ENCODE measurements around the gene RASGRF1. TPM values are rescaled to one million over a fixed set of nuclear protein-coding genes. Genes with fewer than 3 reads are reported as not detected.

RASGRF1 gene
- total and polyA plus RNA-seq, 10 donors: 0.50 to 3.4 (median 1.8) TPM

DNA sequence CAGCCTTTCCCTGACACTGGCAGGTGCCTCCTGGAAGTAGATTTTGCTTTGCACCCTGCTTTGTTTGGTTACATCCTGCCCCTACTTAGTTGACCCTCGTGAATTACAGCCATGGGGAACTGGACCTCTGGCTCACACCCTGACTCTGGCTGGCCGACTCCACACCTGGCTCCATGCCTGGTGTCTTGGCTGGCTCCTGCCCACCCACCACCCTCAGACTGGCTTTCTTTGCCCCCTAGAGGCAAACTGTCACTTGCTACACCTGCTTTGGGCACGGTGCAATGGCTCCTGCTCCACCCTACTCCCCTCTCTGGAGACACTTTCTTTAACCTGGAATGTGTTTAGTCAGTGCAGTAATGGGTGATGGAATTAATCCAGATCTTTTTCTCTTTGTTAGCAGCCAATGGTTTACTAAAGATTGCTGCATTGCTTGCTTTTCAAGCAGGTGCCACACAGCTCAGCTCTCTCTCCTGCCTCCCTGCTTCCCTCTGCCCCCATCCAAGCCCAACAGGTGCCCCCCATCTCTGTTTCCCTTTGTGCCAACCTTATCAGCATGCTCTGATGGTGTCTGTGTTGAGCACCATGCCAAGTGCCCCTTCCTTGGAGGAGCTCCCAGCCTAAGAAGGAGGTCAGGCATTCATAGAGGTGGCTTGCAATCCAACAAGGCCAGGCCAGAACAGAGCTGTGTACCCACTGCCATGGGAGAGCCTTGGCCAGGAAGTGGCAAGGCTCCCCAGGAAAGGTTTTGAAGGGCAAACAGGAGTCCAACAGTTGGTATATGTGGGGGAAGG lies 38.4 kb downstream of the RASGRF1 start:
- Histone ChIP-seq H3K9me3 (no peaks in the 10 kb centered on the region), H3K4me3 (no peak overlapping the region), H3K36me3 (no peaks in the 10 kb centered on the region), H3K27ac (no peak overlapping the region), H3K27me3 (replicated peaks in 1 of 7) (peaks cover 0 to 3% (median 0%) of the 10 kb centered on the region in 7 donors), H3K4me1 (no peaks in the 10 kb centered on the region)
- TF ChIP-seq POLR2AphosphoS5 (IDR thresholded peaks at IDR 0.05): no peak
- no peak for TF ChIP-seq POLR2A (IDR thresholded peaks at IDR 0.05)
- TF ChIP-seq, protein P1, sequence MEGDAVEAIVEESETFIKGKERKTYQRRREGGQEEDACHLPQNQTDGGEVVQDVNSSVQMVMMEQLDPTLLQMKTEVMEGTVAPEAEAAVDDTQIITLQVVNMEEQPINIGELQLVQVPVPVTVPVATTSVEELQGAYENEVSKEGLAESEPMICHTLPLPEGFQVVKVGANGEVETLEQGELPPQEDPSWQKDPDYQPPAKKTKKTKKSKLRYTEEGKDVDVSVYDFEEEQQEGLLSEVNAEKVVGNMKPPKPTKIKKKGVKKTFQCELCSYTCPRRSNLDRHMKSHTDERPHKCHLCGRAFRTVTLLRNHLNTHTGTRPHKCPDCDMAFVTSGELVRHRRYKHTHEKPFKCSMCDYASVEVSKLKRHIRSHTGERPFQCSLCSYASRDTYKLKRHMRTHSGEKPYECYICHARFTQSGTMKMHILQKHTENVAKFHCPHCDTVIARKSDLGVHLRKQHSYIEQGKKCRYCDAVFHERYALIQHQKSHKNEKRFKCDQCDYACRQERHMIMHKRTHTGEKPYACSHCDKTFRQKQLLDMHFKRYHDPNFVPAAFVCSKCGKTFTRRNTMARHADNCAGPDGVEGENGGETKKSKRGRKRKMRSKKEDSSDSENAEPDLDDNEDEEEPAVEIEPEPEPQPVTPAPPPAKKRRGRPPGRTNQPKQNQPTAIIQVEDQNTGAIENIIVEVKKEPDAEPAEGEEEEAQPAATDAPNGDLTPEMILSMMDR (IDR thresholded peaks at IDR 0.05 in 8 of 11, conservative IDR thresholded peaks at IDR 0.05 in 3 of 11): no peak
- 53 to 72% (median 66%) methylated on average over 2 to 3 of the region's 3 CpGs for WGBS, 5 donors
- peak; percentile 38 for DNase-seq
- intact Hi-C loops (cut with DNase I; ENCODE audit: low total_unique reads): no loop called here

DNA sequence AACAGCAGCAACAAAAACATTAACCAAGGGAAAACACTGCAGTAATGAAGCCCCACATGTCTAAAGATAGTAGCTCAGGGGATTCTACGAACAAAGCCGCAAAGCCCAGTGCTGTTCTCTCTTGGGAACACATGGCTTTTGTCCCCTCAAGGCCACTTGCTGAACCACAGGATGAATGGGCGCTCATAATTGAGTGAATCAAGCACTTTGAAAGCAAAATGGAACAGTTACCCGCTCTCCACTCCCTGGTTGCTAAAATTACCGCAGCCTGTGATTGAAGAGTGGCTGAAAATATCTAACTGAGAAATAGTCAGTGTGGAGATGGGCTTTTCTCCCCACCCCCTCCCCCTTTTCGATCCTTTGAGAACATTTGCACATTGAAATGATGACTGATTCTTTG lies 39.6 kb downstream of the RASGRF1 start:
- H3K27ac ChIP-seq: no peak overlapping the region
- peak; percentile 7 for DNase-seq
- intact Hi-C loops (cut with DNase I; ENCODE audit: low total_unique reads): no loop called here
- no peaks in the 10 kb centered on the region for H3K4me1 ChIP-seq
- no peak overlapping the region for H3K4me3 ChIP-seq
- H3K9me3 ChIP-seq: no peaks in the 10 kb centered on the region
- TF ChIP-seq POLR2AphosphoS5 (IDR thresholded peaks at IDR 0.05): no peak
- TF ChIP-seq, protein P1 (IDR thresholded peaks at IDR 0.05 in 8 of 11, conservative IDR thresholded peaks at IDR 0.05 in 3 of 11): no peak
- no peaks in the 10 kb centered on the region for H3K36me3 ChIP-seq
- H3K27me3 ChIP-seq (replicated peaks in 1 of 7): no peaks in the 10 kb centered on the region
- WGBS, 5 donors: 65 to 79% (median 71%) methylated on average over 6 of the region's 6 CpGs

DNA sequence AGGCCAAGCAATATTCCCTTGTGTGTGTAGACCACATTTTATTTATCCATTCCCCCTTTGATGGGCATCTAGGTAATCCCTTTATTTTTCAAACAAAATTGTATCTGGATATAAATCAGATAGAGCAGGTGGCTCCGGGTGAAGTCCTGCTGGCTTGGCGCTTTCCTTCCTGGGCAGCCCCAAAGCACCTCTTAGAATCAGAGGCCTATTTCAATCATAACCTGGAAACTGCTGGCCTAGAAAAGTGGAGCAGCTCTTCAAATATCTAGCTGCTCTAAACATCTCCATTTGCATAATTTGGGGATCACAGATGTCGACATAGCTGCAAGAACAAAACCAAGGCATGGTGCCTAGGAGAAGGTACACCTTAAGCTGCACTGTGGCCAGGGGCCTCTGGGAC lies 40.2 kb downstream of the RASGRF1 start:
- no peaks in the 10 kb centered on the region for H3K36me3 ChIP-seq
- TF ChIP-seq POLR2AphosphoS5 (IDR thresholded peaks at IDR 0.05) (no peak), POLR2A (IDR thresholded peaks at IDR 0.05) (no peak)
- TF ChIP-seq, protein P1 (IDR thresholded peaks at IDR 0.05 in 8 of 11, conservative IDR thresholded peaks at IDR 0.05 in 3 of 11): no peak
- no peak overlapping the region for H3K27ac ChIP-seq
- 86 to 96% (median 92%) methylated on average over 3 of the region's 3 CpGs for WGBS, 5 donors
- intact Hi-C loops (cut with DNase I; ENCODE audit: low total_unique reads): no loop called here
- H3K9me3 ChIP-seq: no peaks in the 10 kb centered on the region
- H3K4me3 ChIP-seq: no peak overlapping the region
- no peak for DNase-seq
- no peaks in the 10 kb centered on the region for H3K4me1 ChIP-seq
- no peaks in the 10 kb centered on the region for H3K27me3 ChIP-seq (replicated peaks in 1 of 7)

DNA sequence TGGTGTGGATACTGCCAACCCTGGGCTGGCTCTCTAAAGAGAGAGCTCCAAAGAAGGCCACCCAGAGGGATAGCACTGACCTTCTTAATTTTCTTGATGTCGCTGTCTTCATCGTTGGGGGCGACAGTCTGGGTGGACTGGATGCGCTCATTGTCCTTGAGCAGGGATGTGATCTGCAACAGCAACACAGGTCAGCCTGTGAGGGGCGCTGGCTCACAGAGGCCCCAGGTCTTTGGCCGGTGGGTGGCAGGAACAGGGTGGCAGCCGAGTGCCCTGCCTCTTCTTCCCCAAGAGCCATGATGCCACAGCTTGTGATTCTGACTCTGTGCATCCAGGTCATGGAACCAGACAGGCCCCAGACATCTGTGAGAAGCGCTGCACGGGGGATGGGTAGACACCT lies 41.2 kb downstream of the RASGRF1 start:
- H3K27ac ChIP-seq: no peak overlapping the region
- H3K36me3 ChIP-seq: no peaks in the 10 kb centered on the region
- TF ChIP-seq POLR2AphosphoS5 (IDR thresholded peaks at IDR 0.05) (no peak), POLR2A (IDR thresholded peaks at IDR 0.05) (no peak)
- TF ChIP-seq, protein P1 (IDR thresholded peaks at IDR 0.05 in 8 of 11, conservative IDR thresholded peaks at IDR 0.05 in 3 of 11): no peak
- DNase-seq: no peak
- WGBS, 5 donors: 81 to 96% (median 90%) methylated on average over 9 of the region's 9 CpGs
- no peaks in the 10 kb centered on the region for H3K4me1 ChIP-seq
- no peaks in the 10 kb centered on the region for H3K9me3 ChIP-seq
- H3K27me3 ChIP-seq (replicated peaks in 1 of 7): no peaks in the 10 kb centered on the region
- H3K4me3 ChIP-seq: no peak overlapping the region
- intact Hi-C loops (cut with DNase I; ENCODE audit: low total_unique reads): no loop called here

Data from spleen (tissue), 11 donors.